B cell (primary cell): ENCODE data around the gene RREB1. TPM values are rescaled to one million over a fixed set of nuclear protein-coding genes. Genes with fewer than 3 reads are reported as not detected.

Source experiments
- ATAC-seq: fragments of 200-7000 bp; cut with Tn5 transposase; one replicate; pipeline ENCODE4 v1.10.0; 2021; ENCODE audit warnings: low read depth, mild to moderate bottlenecking, moderate number of reproducible peaks, moderate library complexity
- CTCF ChIA-PET: fragments of 350-600 bp; sonication (Branson Sonifier 250); formaldehyde crosslinking; loops from one replicate; lab custom pipeline; 2021; ENCODE audit warnings: antibody characterized with exemption, inconsistent platforms; lab: Charles Lee
- POLR2A ChIA-PET: fragments of 350-600 bp; sonication (Branson Sonifier 250); formaldehyde crosslinking; loops from one replicate; lab custom pipeline; 2021; ENCODE audit warnings: antibody characterized with exemption; lab: Charles Lee
- DNase-seq: peaks from one replicate; pipeline ENCODE4 v3.0.0; 2013
- H2AFZ ChIP-seq: 2 replicates; pipeline ENCODE4 v1.6.1; 2012; ENCODE audit warnings: mild to moderate bottlenecking, low read depth, low read length; ENCODE audit not compliant: insufficient read depth, poor library complexity, severe bottlenecking
- H3K27ac ChIP-seq, 2 donors: 1 replicate in 1 of 2; 2 replicates in 1 of 2; pipeline ENCODE4 v1.5.1; 2012 to 2013; ENCODE audit warnings: low read length in 2 of 2, mild to moderate bottlenecking in 2 of 2, moderate library complexity in 1 of 2
- H3K27me3 ChIP-seq, 4 experiments: fragments of 200-600 bp in 1 of 4; sonication (generic) in 1 of 4; replicated peaks in 1 of 4; 1 replicate in 2 of 4; 2 replicates in 2 of 4; pipeline versions ENCODE4 v1.6.1 to v1.7.0; 2013 to 2016; ENCODE audit warnings: low read length in 3 of 4, mild to moderate bottlenecking in 2 of 4, mixed read lengths in 1 of 4, moderate library complexity in 1 of 4; ENCODE audit not compliant: insufficient read depth in 4 of 4, control insufficient read depth in 3 of 4; ENCODE audit errors: control extremely low read depth in 1 of 4
- H3K36me3 ChIP-seq, 2 experiments: replicated peaks in 1 of 2; 1 replicate in 1 of 2; 2 replicates in 1 of 2; pipeline versions ENCODE4 v1.6.1 to v1.7.1; 2013; ENCODE audit warnings: low read length in 1 of 2; ENCODE audit not compliant: insufficient read depth in 2 of 2, control insufficient read depth in 1 of 2; ENCODE audit errors: control extremely low read depth in 1 of 2, extremely low read depth in 1 of 2
- H3K4me1 ChIP-seq, 2 donors: fragments of 200-600 bp in 1 of 2; sonication (generic) in 1 of 2; 1 replicate in 1 of 2; 2 replicates in 1 of 2; pipeline versions ENCODE4 v1.5.1 to v1.6.1; 2013 to 2017; ENCODE audit warnings: low read length in 2 of 2; ENCODE audit not compliant: control insufficient read depth in 2 of 2, insufficient read depth in 2 of 2
- H3K4me2 ChIP-seq: replicated peaks from 2 replicates; pipeline ENCODE3; 2012; ENCODE audit warnings: mild to moderate bottlenecking, low read depth, low read length; ENCODE audit not compliant: poor library complexity, severe bottlenecking
- H3K4me3 ChIP-seq, 5 experiments: fragments of 200-600 bp in 1 of 5; sonication (generic) in 1 of 5; 1 replicate in 3 of 5; 2 replicates in 2 of 5; pipeline versions ENCODE4 v1.5.1 to v1.7.0; 2011 to 2016; ENCODE audit warnings: low read length in 4 of 5, mild to moderate bottlenecking in 4 of 5, low read depth in 2 of 5, control low read depth in 1 of 5, moderate library complexity in 1 of 5; ENCODE audit not compliant: insufficient read depth in 1 of 5; ENCODE audit errors: control extremely low read depth in 1 of 5, extremely low read depth in 1 of 5
- H3K79me2 ChIP-seq: fragments of 200-600 bp; sonication (generic); one replicate; pipeline ENCODE4 v1.6.0; 2016; ENCODE audit warnings: low read length; ENCODE audit not compliant: control insufficient read depth, insufficient read depth
- H3K9ac ChIP-seq: fragments of 200-600 bp; sonication (generic); 2 replicates; pipeline ENCODE4 v1.6.1; 2017; ENCODE audit warnings: mild to moderate bottlenecking, low read length, moderate library complexity
- H3K9me3 ChIP-seq, 3 donors: one replicate each; pipeline versions ENCODE4 v1.6.1 to v1.7.1; 2013; ENCODE audit warnings: low read length in 2 of 3; ENCODE audit not compliant: control insufficient read depth in 2 of 3, insufficient read depth in 1 of 3; ENCODE audit errors: control extremely low read depth in 1 of 3
- H4K20me1 ChIP-seq: 2 replicates; pipeline ENCODE4 v1.6.0; 2012; ENCODE audit warnings: mild to moderate bottlenecking, low read length; ENCODE audit not compliant: insufficient read depth, control insufficient read depth, poor library complexity, severe bottlenecking
- H3K27ac Mint-ChIP-seq: one replicate; pipeline ENCODE4 v1.8.0; 2021; ENCODE audit warnings: mixed read lengths
- H3K27me3 Mint-ChIP-seq: one replicate; pipeline ENCODE4 v1.8.0; 2021; ENCODE audit warnings: mixed read lengths
- H3K4me1 Mint-ChIP-seq: one replicate; pipeline ENCODE4 v1.8.0; 2021; ENCODE audit warnings: mixed read lengths
- H3K4me3 Mint-ChIP-seq: one replicate; pipeline ENCODE4 v1.8.0; 2021; ENCODE audit warnings: mixed read lengths
- H3K9me3 Mint-ChIP-seq: one replicate; pipeline ENCODE4 v1.8.0; 2022; ENCODE audit warnings: mixed read lengths; ENCODE audit not compliant: insufficient read depth
- CTCF ChIP-seq: fragments of 200-600 bp; IDR thresholded peaks from one replicate; pipeline ENCODE4 v1.8.0; 2022; ENCODE audit warnings: antibody characterized with exemption, mild to moderate bottlenecking
- EZH2 ChIP-seq: IDR thresholded peaks from 2 replicates; pipeline ENCODE4 v1.6.1; 2012; ENCODE audit warnings: borderline replicate concordance, low read depth, mild to moderate bottlenecking, moderate library complexity, low read length; ENCODE audit not compliant: insufficient read depth, poor library complexity, severe bottlenecking
- WGBS: methylation state at CpG from one replicate; pipeline ENCODE4 v1.1.5; 2013; ENCODE audit warnings: missing lambda C conversion rate; ENCODE audit not compliant: insufficient coverage; 5-methylcytosine and 5-hydroxymethylcytosine counted together
- intact Hi-C: fragments of 100-400 bp; cut with micrococcal nuclease; formaldehyde crosslinking; loops from one replicate; pipeline ENCODE4 v1.10.0; 2022
- polyA plus RNA-seq: library from polyadenylated mRNA; depleted of rRNA; stranded (reverse); fragments of >200 nt; gene quantifications from 2 replicates; pipeline ENCODE4 v1.2.3, GENCODE V29; 2012
- total RNA-seq, 2 donors: library from RNA; stranded (reverse); fragments of 120-200 nt in 1 of 2; gene quantifications; 1 replicate in 1 of 2; 2 replicates in 1 of 2; pipeline versions ENCODE4 v1.2.3 to v1.2.4, GENCODE V29; 2013 to 2022

The RREB1 gene
- total and polyA plus RNA-seq, 2 donors (not counting 1 experiment from before 2014, with no cell fraction given) = 10.4 to 58.6 TPM

- no peak overlapping the region for H3K27ac ChIP-seq
- H3K4me2 ChIP-seq = no peak overlapping the region
- no peaks in the 10 kb centered on the region for H3K9me3 ChIP-seq
- H3K9me3 Mint-ChIP-seq = no peaks in the 10 kb centered on the region
- H3K4me3 Mint-ChIP-seq = no peak overlapping the region
- H3K4me1 Mint-ChIP-seq = peaks cover 25% of the 10 kb centered on the region
- peaks cover 3 to 44% of the 10 kb centered on the region in 2 experiments for H3K36me3 ChIP-seq
- peaks cover 4% of the 10 kb centered on the region for H3K79me2 ChIP-seq
- ATAC-seq (no peak), DNase-seq (no peak)
- CTCF ChIA-PET = interaction anchor here (0.6 to 5.4 kb wide), 14 partner anchors 23 to 685 kb away, joined by 3 to 77 read pairs (median 4); no protein-coding TSS in a partner anchor
- intact Hi-C loops = loop anchor here (2.0 to 10.0 kb wide), 2 partner anchors 337 to 685 kb away; no protein-coding TSS in a partner anchor
- no peak overlapping the region for H3K9ac ChIP-seq
- peak overlapping the region; percentile 2 for H3K27ac Mint-ChIP-seq
- H4K20me1 ChIP-seq = peaks cover 35% of the 10 kb centered on the region
- 90% methylated on average over 8 of the region's 13 CpGs for WGBS
- no peak overlapping the region for H2AFZ ChIP-seq
- no peak overlapping the region for H3K4me3 ChIP-seq
- H3K4me1 ChIP-seq = peaks cover 6 to 18% of the 10 kb centered on the region in 2 donors
- POLR2A ChIA-PET = interaction anchor here (0.7 kb wide), 1 partner anchor 24 kb away, joined by 5 read pairs; no protein-coding TSS in a partner anchor
- H3K27me3 ChIP-seq = no peaks in the 10 kb centered on the region
- TF ChIP-seq EZH2 (no peak), CTCF (no peak)
- H3K27me3 Mint-ChIP-seq = no peaks in the 10 kb centered on the region
Observed at GRCh38 chr6:7241709-7242645, 134.2 kb downstream of the RREB1 start.

GRCh38 chr6:7242835-7243178 lies 135.0 kb downstream of the RREB1 start:
- H3K4me3 Mint-ChIP-seq = no peak overlapping the region
- H3K4me1 Mint-ChIP-seq = peaks cover 23% of the 10 kb centered on the region
- no peaks in the 10 kb centered on the region for H3K27me3 ChIP-seq
- H3K9ac ChIP-seq = no peak overlapping the region
- H4K20me1 ChIP-seq = peaks cover 30% of the 10 kb centered on the region
- no peak for DNase-seq
- no peak overlapping the region for H2AFZ ChIP-seq
- H3K4me2 ChIP-seq = no peak overlapping the region
- H3K9me3 ChIP-seq = no peaks in the 10 kb centered on the region
- H3K27ac ChIP-seq = peak overlapping the region; percentile 17 to 46
- no peaks in the 10 kb centered on the region for H3K27me3 Mint-ChIP-seq
- WGBS = no CpG with 5 or more reads among the region's 4 CpGs
- TF ChIP-seq CTCF (no peak), EZH2 (no peak)
- peaks cover 4% of the 10 kb centered on the region for H3K79me2 ChIP-seq
- peaks cover 6 to 18% of the 10 kb centered on the region in 2 donors for H3K4me1 ChIP-seq
- ChIA-PET CTCF (interaction anchor here (0.7 to 5.4 kb wide), 33 partner anchors 8 to 686 kb away, joined by 3 to 77 read pairs (median 4); no protein-coding TSS in a partner anchor), POLR2A (no interaction called here)
- H3K27ac Mint-ChIP-seq = peak overlapping the region; percentile 42
- no peaks in the 10 kb centered on the region for H3K9me3 Mint-ChIP-seq
- H3K4me3 ChIP-seq = no peak overlapping the region
- intact Hi-C loops = loop anchor here (1.0 to 10.0 kb wide), 5 partner anchors 338 to 686 kb away; no protein-coding TSS in a partner anchor
- H3K36me3 ChIP-seq = peaks cover 3 to 53% of the 10 kb centered on the region in 2 experiments
- ATAC-seq = no peak
